GM18507 (cell line): ENCODE data around the gene FABP1.

Experiments used
- DNase-seq: peaks from one replicate; pipeline ENCODE4 v3.0.0; 2011; ENCODE audit warnings: low read depth; ENCODE audit not compliant: insufficient read length; ENCODE audit errors: extremely low spot score
- FAIRE-seq: peaks from 2 replicates; lab custom pipeline; 2011; peaks lifted over from hg19 to GRCh38; lab: Jason Lieb, UNC

FABP1 gene

GRCh38 chr2:88139804-88140203, 11.9 kb upstream of the FABP1 start:
- no peak for DNase-seq
- FAIRE-seq = no peak

- FAIRE-seq (no peak), DNase-seq (no peak)
These were observed 11.4 kb upstream of the FABP1 start for GRCh38 chr2:88139203-88139702.

GRCh38 chr2:88137833-88138232, 10.0 kb upstream of the FABP1 start:
- FAIRE-seq (no peak), DNase-seq (no peak)

GRCh38 chr2:88136817-88137216, 9.0 kb upstream of the FABP1 start:
- FAIRE-seq = no peak
- DNase-seq = no peak

- no peak for DNase-seq
These were observed 6.0 kb upstream of the FABP1 start for GRCh38 chr2:88133875-88134274.

GRCh38 chr2:88131999-88132368, 4.1 kb upstream of the FABP1 start:
- DNase-seq = no peak
- no peak for FAIRE-seq

More at GRCh38 chr2:88133875-88134274, 6.0 kb upstream of the FABP1 start:
- FAIRE-seq = no peak

GRCh38 chr2:88131201-88131998, 3.5 kb upstream of the FABP1 start:
- DNase-seq (no peak), FAIRE-seq (no peak)

- FAIRE-seq (no peak), DNase-seq (no peak)
These were observed 1.6 kb upstream of the FABP1 start for GRCh38 chr2:88129313-88129959.

- no peak for DNase-seq
- FAIRE-seq = no peak
These were observed 921 bp upstream of the FABP1 start for GRCh38 chr2:88128654-88129312.

GRCh38 chr2:88127638-88127887, 299 bp downstream of the FABP1 start:
- DNase-seq (no peak), FAIRE-seq (no peak)

GRCh38 chr2:88126772-88127637, 857 bp downstream of the FABP1 start:
- FAIRE-seq (no peak), DNase-seq (no peak)

- DNase-seq (no peak), FAIRE-seq (no peak)
These were observed 1.7 kb downstream of the FABP1 start for GRCh38 chr2:88125924-88126771.

- DNase-seq = no peak
- no peak for FAIRE-seq
These were observed 2.4 kb downstream of the FABP1 start for GRCh38 chr2:88125344-88125923.

- DNase-seq (no peak), FAIRE-seq (no peak)
These were observed 3.6 kb downstream of the FABP1 start for GRCh38 chr2:88123975-88124917.

- DNase-seq = no peak
- no peak for FAIRE-seq
These were observed 4.5 kb downstream of the FABP1 start for GRCh38 chr2:88123164-88123974.

GRCh38 chr2:88122141-88122884, 5.5 kb downstream of the FABP1 start:
- DNase-seq (no peak), FAIRE-seq (no peak)
